Neuronal stem cell (in vitro differentiated cells): ENCODE measurements around the gene TRPV4.

Source experiments
- DNase-seq: peaks from one replicate; pipeline ENCODE4 v3.0.0-alpha.2; 2013; ENCODE audit warnings: low spot score
- H2AFZ ChIP-seq: one replicate; pipeline ENCODE4 v1.6.1; 2013; ENCODE audit warnings: mild to moderate bottlenecking, low read length, inconsistent platforms
- H2AK5ac ChIP-seq: 2 replicates; pipeline ENCODE4 v1.6.1; 2013; ENCODE audit warnings: low read depth, mild to moderate bottlenecking, inconsistent platforms, low read length, moderate library complexity, mixed read lengths
- H2BK120ac ChIP-seq: 2 replicates; pipeline ENCODE4 v1.6.1; 2013; ENCODE audit warnings: low read depth, mild to moderate bottlenecking, inconsistent platforms, low read length, moderate library complexity, mixed read lengths
- H2BK12ac ChIP-seq: one replicate; pipeline ENCODE4 v1.6.1; 2013; ENCODE audit warnings: low read length, inconsistent platforms
- H2BK15ac ChIP-seq: 2 replicates; pipeline ENCODE4 v1.6.1; 2013; ENCODE audit warnings: mild to moderate bottlenecking, low read length, inconsistent platforms, mixed read lengths
- H2BK5ac ChIP-seq: one replicate; pipeline ENCODE4 v1.6.1; 2013; ENCODE audit warnings: inconsistent platforms, mild to moderate bottlenecking, low read length, moderate library complexity
- H3K14ac ChIP-seq: one replicate; pipeline ENCODE4 v1.6.1; 2013; ENCODE audit warnings: low read length, inconsistent platforms
- H3K18ac ChIP-seq: 2 replicates; pipeline ENCODE4 v1.6.1; 2013; ENCODE audit warnings: low read length, inconsistent platforms
- H3K23ac ChIP-seq: 2 replicates; pipeline ENCODE4 v1.6.1; 2013; ENCODE audit warnings: low read depth, mild to moderate bottlenecking, mixed read lengths, low read length, inconsistent platforms; ENCODE audit not compliant: poor library complexity
- H3K27ac ChIP-seq: replicated peaks from 3 replicates; pipeline ENCODE4 v1.5.1; 2013; ENCODE audit warnings: low read length, inconsistent platforms
- H3K27me3 ChIP-seq, 3 experiments: 2 replicates each; pipeline ENCODE4 v1.6.1; 2013; ENCODE audit warnings: low read length in 3 of 3, mild to moderate bottlenecking in 2 of 3, inconsistent platforms in 1 of 3, low read depth in 1 of 3, mixed read lengths in 1 of 3, moderate library complexity in 1 of 3; ENCODE audit not compliant: control insufficient read depth in 3 of 3, insufficient read depth in 3 of 3
- H3K36me3 ChIP-seq, 2 donors: replicated peaks in 1 of 2; 2 replicates each; pipeline ENCODE4 v1.6.1; 2013; ENCODE audit warnings: low read length in 2 of 2; ENCODE audit not compliant: control insufficient read depth in 2 of 2, insufficient read depth in 2 of 2
- H3K4ac ChIP-seq: 2 replicates; pipeline ENCODE4 v1.6.1; 2013; ENCODE audit warnings: inconsistent platforms, mild to moderate bottlenecking, low read length, moderate library complexity
- H3K4me1 ChIP-seq, 2 donors: 1 replicate in 1 of 2; 2 replicates in 1 of 2; pipeline ENCODE4 v1.6.1; 2013; ENCODE audit warnings: low read length in 2 of 2, low read depth in 1 of 2; ENCODE audit not compliant: control insufficient read depth in 2 of 2, insufficient read depth in 1 of 2
- H3K4me2 ChIP-seq: one replicate; pipeline ENCODE4 v1.6.1; 2013; ENCODE audit warnings: mild to moderate bottlenecking, low read length, inconsistent platforms; ENCODE audit not compliant: insufficient read depth, poor library complexity, severe bottlenecking
- H3K4me3 ChIP-seq, 2 donors: 2 replicates each; pipeline ENCODE4 v1.5.1; 2013; ENCODE audit warnings: low read length in 2 of 2, mild to moderate bottlenecking in 2 of 2, inconsistent platforms in 1 of 2, moderate library complexity in 1 of 2
- H3K79me1 ChIP-seq: one replicate; pipeline ENCODE4 v1.6.1; 2013; ENCODE audit warnings: low read depth, mild to moderate bottlenecking, inconsistent platforms, low read length, moderate library complexity
- H3K9ac ChIP-seq: one replicate; pipeline ENCODE4 v1.6.1; 2013; ENCODE audit warnings: mild to moderate bottlenecking, low read depth, low read length, inconsistent platforms; ENCODE audit not compliant: poor library complexity
- H3K9me3 ChIP-seq, 2 donors: replicated peaks in 1 of 2; 2 replicates each; pipeline versions ENCODE3 to v1.6.1; 2013; ENCODE audit warnings: low read length in 2 of 2, mild to moderate bottlenecking in 2 of 2, inconsistent platforms in 1 of 2, low read depth in 1 of 2, mixed read lengths in 1 of 2, moderate library complexity in 1 of 2; ENCODE audit not compliant: control insufficient read depth in 2 of 2, insufficient read depth in 1 of 2
- H4K8ac ChIP-seq: one replicate; pipeline ENCODE4 v1.6.1; 2013; ENCODE audit warnings: low read depth, mild to moderate bottlenecking, inconsistent platforms, low read length, moderate library complexity
- H4K91ac ChIP-seq: one replicate; pipeline ENCODE4 v1.6.1; 2013; ENCODE audit warnings: low read length, low read depth, mild to moderate bottlenecking, inconsistent platforms; ENCODE audit not compliant: poor library complexity
- whole genome bisulfite sequencing, 2 donors: extraction: QIAGEN DNeasy Blood & Tissue Kit; methylation state at CpG; one replicate each; pipeline ENCODE4 v1.1.7; 2013; ENCODE audit warnings: missing lambda C conversion rate in 2 of 2, mixed read lengths in 1 of 2; ENCODE audit not compliant: insufficient read length in 2 of 2, insufficient replicate concordance in 1 of 2; ENCODE audit errors: extremely low coverage in 2 of 2; 5-methylcytosine and 5-hydroxymethylcytosine counted together

Gene TRPV4

DNA sequence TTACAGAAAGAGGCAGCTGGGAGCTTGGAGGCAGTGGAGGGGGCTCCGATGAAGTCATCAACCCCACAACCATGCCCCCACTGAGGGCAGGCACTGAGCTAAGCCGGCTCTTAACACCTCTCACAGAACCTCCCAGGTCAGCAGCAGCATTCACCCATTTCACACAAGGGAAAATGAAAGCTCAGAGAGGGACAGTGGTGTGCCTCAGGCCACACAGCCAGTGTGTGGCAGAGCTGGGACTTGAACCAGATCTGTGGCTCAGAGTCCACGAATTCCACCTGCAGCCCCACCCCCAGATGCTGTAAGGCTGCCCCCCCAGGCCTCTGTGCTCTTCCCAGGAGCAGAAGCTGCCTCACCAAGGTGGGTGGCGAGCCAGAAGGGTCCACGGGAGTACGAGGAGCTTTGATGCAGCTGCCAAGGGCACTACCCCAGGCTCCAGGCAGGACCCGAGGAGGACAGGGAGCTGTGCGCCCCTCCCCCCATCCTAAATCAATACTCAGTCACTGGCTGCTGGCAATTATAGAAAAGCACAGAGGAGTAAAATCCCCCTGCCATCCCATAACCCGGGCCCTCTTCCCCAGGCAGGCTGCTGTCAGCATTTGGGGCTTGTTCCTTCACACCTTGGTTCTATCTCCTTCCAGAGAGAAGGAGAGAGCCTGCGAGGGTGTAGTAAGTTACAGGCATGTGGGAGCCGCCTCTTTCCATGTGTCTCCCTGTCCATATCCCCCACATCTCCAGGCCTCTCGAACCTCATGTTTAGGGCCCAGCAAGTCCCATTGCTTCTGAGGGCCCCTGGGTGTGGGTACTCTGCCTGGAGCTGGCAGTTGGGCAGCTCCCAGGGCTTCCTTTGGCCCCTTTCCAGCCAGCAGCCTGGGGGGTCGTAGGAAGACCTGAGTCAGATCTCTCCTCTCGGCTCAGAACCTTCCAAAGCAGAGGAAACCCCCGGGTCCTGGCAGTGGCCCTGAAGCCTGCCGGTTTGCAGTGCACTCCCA is 72.0 kb downstream of the TRPV4 start:
- Histone ChIP-seq H3K4me1 (peaks cover 0 to 22% of the 10 kb centered on the region in 2 donors), H3K27ac (no peak overlapping the region), H3K9ac (peak overlapping the region; percentile 25), H3K4me3 (no peak overlapping the region), H2BK120ac (no peak overlapping the region), H3K14ac (no peak overlapping the region), H3K9me3 (peaks cover 2 to 14% of the 10 kb centered on the region in 2 donors), H3K18ac (peak overlapping the region; percentile 69), H3K4ac (no peak overlapping the region), H4K91ac (no peak overlapping the region), H3K79me1 (peaks cover 4% of the 10 kb centered on the region), H3K4me2 (no peak overlapping the region), H2BK15ac (peak overlapping the region; percentile 39), H2BK5ac (no peak overlapping the region), H2BK12ac (no peak overlapping the region), H2AK5ac (peak overlapping the region; percentile 12), H3K36me3 (no peaks in the 10 kb centered on the region), H3K23ac (no peak overlapping the region), H2AFZ (no peak overlapping the region), H3K27me3 (no peaks in the 10 kb centered on the region), H4K8ac (no peak overlapping the region)
- no CpG with 5 or more reads among the region's 16 CpGs for WGBS, 2 donors
- DNase-seq, result no peak

DNA sequence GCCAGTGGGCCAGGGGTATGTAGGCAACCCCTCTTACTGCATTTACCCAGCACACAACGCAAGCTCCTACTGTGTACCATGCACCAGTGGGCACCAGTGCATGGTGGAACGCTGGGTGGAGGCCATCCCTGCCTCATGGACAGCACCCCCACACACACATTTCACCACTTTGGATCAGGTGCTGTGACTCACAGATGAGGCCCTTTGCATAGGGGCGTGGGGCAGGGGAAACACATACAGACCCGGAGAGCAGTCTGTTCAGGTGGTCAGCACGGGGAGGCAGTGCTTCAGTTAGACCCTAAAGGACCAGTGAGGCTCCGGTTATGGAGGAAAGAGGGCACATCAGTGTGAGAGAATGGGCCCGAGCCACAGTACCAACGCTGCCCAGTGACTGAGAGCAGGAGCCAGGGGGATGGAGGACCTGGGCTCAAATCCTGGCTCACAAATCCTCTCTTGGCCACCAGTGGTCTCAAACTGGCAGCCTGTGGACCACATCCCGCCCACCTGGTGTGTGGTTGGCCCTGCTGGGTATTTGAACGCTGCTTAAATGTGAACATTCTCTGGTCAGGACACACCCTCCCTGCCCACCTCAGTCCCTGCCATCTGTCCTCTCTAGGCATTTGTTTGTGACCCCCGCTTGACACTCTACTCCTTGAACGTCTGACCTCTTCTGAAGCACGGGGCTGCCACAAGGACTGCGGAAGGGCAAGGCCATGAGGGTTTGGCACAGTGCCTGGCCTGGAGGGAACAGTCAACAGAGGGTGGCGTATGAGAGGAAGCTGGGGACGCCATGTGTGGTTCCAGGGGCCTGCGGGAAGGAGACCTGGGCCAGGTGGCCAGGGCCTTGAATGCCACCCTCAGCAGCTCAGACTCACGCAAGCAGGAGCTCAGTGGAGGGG is 72.9 kb downstream of the TRPV4 start:
- H2BK15ac ChIP-seq, result peak overlapping the region; percentile 39
- DNase-seq, result no peak
- peaks cover 3 to 15% of the 10 kb centered on the region in 2 donors for H3K9me3 ChIP-seq
- H3K9ac ChIP-seq, result peak overlapping the region; percentile 9
- no peak overlapping the region for H2BK5ac ChIP-seq
- H3K27me3 ChIP-seq, result no peaks in the 10 kb centered on the region
- H3K4me2 ChIP-seq, result no peak overlapping the region
- WGBS, 2 donors, result no CpG with 5 or more reads among the region's 18 CpGs
- H2BK12ac ChIP-seq, result peak overlapping the region; percentile 33
- no peak overlapping the region for H3K27ac ChIP-seq
- no peak overlapping the region for H3K4me3 ChIP-seq
- peak overlapping the region; percentile 94 for H3K14ac ChIP-seq
- peaks cover 4% of the 10 kb centered on the region for H3K79me1 ChIP-seq
- H3K36me3 ChIP-seq, result no peaks in the 10 kb centered on the region
- peak overlapping the region; percentile 69 for H3K18ac ChIP-seq
- no peak overlapping the region for H3K4ac ChIP-seq
- no peak overlapping the region for H4K91ac ChIP-seq
- peak overlapping the region; percentile 61 for H2BK120ac ChIP-seq
- H2AFZ ChIP-seq, result no peak overlapping the region
- H4K8ac ChIP-seq, result no peak overlapping the region
- H3K23ac ChIP-seq, result peak overlapping the region; percentile 58
- peaks cover 0 to 21% of the 10 kb centered on the region in 2 donors for H3K4me1 ChIP-seq
- H2AK5ac ChIP-seq, result peak overlapping the region; percentile 64

DNA sequence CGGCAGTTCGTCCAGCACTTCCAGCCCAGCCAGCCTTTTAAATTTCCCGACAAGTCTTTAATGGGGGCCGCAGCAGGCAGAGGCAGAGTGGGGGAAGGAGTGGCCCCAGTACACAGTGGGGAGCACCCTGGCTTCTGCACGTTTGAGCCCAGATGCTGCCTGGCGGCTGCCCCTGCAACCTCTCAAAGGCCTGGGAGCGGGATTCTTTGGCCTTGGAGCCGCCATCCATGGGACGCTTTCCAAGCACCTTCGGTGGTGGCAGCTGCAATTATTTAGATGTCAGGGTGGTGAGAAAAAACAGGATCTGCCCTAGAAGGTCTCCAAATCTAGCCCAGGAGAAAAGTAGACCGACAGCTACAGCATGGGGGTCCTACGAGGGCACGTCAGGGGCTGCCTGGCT is 73.6 kb downstream of the TRPV4 start:
- no peak overlapping the region for H2BK12ac ChIP-seq
- no peak overlapping the region for H3K4me2 ChIP-seq
- H3K27me3 ChIP-seq, result no peaks in the 10 kb centered on the region
- H3K4ac ChIP-seq, result no peak overlapping the region
- H3K18ac ChIP-seq, result peak overlapping the region; percentile 5
- peak overlapping the region; percentile 58 for H3K23ac ChIP-seq
- H4K8ac ChIP-seq, result no peak overlapping the region
- no peaks in the 10 kb centered on the region for H3K36me3 ChIP-seq
- no peak overlapping the region for H3K9ac ChIP-seq
- H2BK15ac ChIP-seq, result no peak overlapping the region
- DNase-seq, result no peak
- H3K4me3 ChIP-seq, result no peak overlapping the region
- peaks cover 0 to 21% of the 10 kb centered on the region in 2 donors for H3K4me1 ChIP-seq
- no peak overlapping the region for H4K91ac ChIP-seq
- no peak overlapping the region for H2AK5ac ChIP-seq
- peaks cover 3 to 15% of the 10 kb centered on the region in 2 donors for H3K9me3 ChIP-seq
- H3K14ac ChIP-seq, result no peak overlapping the region
- no CpG with 5 or more reads among the region's 13 CpGs for WGBS, 2 donors
- no peak overlapping the region for H2AFZ ChIP-seq
- peaks cover 4% of the 10 kb centered on the region for H3K79me1 ChIP-seq
- no peak overlapping the region for H3K27ac ChIP-seq
- H2BK120ac ChIP-seq, result no peak overlapping the region
- no peak overlapping the region for H2BK5ac ChIP-seq
